HepG2 (cell line): ENCODE results near the gene DPH1. TPM values are rescaled to one million over a fixed set of nuclear protein-coding genes. Genes with fewer than 3 reads are reported as not detected.

Experiments used
- CBX5 ChIP-seq: sonication (generic); formaldehyde crosslinking; IDR thresholded peaks from 2 replicates; pipeline ENCODE4 v1.4.0; 2020; ENCODE audit warnings: missing genetic modification reagents, borderline replicate concordance
- CCDC6 ChIP-seq: sonication (generic); formaldehyde crosslinking; IDR thresholded peaks from 2 replicates; pipeline ENCODE4 v1.8.1; 2022; ENCODE audit warnings: mild to moderate bottlenecking, missing genetic modification reagents, moderate library complexity
- CHCHD3 ChIP-seq: sonication (generic); formaldehyde crosslinking; IDR thresholded peaks from 2 replicates; pipeline ENCODE4 v1.8.0; 2022; ENCODE audit warnings: mild to moderate bottlenecking, missing genetic modification reagents, moderate library complexity
- DNMT1 ChIP-seq: sonication (generic); formaldehyde crosslinking; IDR thresholded peaks from 2 replicates; pipeline ENCODE4 v1.5.1; 2020; ENCODE audit warnings: mild to moderate bottlenecking, missing genetic modification reagents
- ESRRA ChIP-seq: sonication (generic); formaldehyde crosslinking; IDR thresholded peaks from 2 replicates; pipeline ENCODE4 v1.5.1; 2020; ENCODE audit warnings: mild to moderate bottlenecking, low read depth, missing genetic modification reagents
- FOXO1 ChIP-seq: sonication (generic); formaldehyde crosslinking; IDR thresholded peaks from 2 replicates; pipeline ENCODE4 v1.4.0; 2020; ENCODE audit warnings: missing genetic modification reagents
- GMEB1 ChIP-seq: sonication (generic); formaldehyde crosslinking; IDR thresholded peaks from 2 replicates; pipeline ENCODE4 v1.5.1; 2020; ENCODE audit warnings: missing genetic modification reagents, mild to moderate bottlenecking, borderline replicate concordance
- ISL2 ChIP-seq: sonication (generic); formaldehyde crosslinking; IDR thresholded peaks from 2 replicates; pipeline ENCODE4 v1.5.0; 2020; ENCODE audit warnings: missing genetic modification reagents
- MEIS2 ChIP-seq: sonication (generic); formaldehyde crosslinking; IDR thresholded peaks from 2 replicates; pipeline ENCODE4 v1.9.0; 2021; ENCODE audit warnings: mild to moderate bottlenecking, missing genetic modification reagents
- MIXL1 ChIP-seq: IDR thresholded peaks from 2 replicates; pipeline ENCODE4 v1.6.1; 2016
- POGK ChIP-seq: sonication (generic); formaldehyde crosslinking; conservative IDR thresholded peaks from 2 replicates; pipeline ENCODE4 v1.8.0; 2022; ENCODE audit warnings: mild to moderate bottlenecking, moderate library complexity, missing genetic modification reagents
- SAFB2 ChIP-seq: sonication (generic); formaldehyde crosslinking; IDR thresholded peaks from 2 replicates; pipeline ENCODE4 v1.5.1; 2020; ENCODE audit warnings: missing genetic modification reagents, low read depth, mild to moderate bottlenecking, borderline replicate concordance
- SNAPC2 ChIP-seq: sonication (generic); formaldehyde crosslinking; IDR thresholded peaks from 2 replicates; pipeline ENCODE4 v1.8.1; 2022; ENCODE audit warnings: mild to moderate bottlenecking, missing genetic modification reagents
- TBX3 ChIP-seq: fragments of 450-650 bp; IDR thresholded peaks from 2 replicates; pipeline ENCODE4 v1.6.1; 2017; ENCODE audit warnings: antibody characterized with exemption, mild to moderate bottlenecking, inconsistent platforms, borderline replicate concordance
- ZBTB2 ChIP-seq: sonication (generic); formaldehyde crosslinking; IDR thresholded peaks from 2 replicates; pipeline ENCODE4 v1.8.0; 2022; ENCODE audit warnings: low read depth, missing genetic modification reagents
- ZNF136 ChIP-seq: sonication (generic); formaldehyde crosslinking; IDR thresholded peaks from 2 replicates; pipeline ENCODE4 v1.8.1; 2022; ENCODE audit warnings: low read depth, mild to moderate bottlenecking, moderate library complexity, missing genetic modification reagents
- ZNF160 ChIP-seq: sonication (generic); formaldehyde crosslinking; IDR thresholded peaks from 2 replicates; pipeline ENCODE4 v1.8.0; 2022; ENCODE audit warnings: mild to moderate bottlenecking, inconsistent platforms, missing genetic modification reagents
- ZNF343 ChIP-seq: sonication (generic); formaldehyde crosslinking; IDR thresholded peaks from 2 replicates; pipeline ENCODE4 v1.4.0; 2020; ENCODE audit warnings: mild to moderate bottlenecking, missing genetic modification reagents
- ZNF451 ChIP-seq: sonication (generic); formaldehyde crosslinking; IDR thresholded peaks from 2 replicates; pipeline ENCODE4 v1.5.0; 2020; ENCODE audit warnings: mild to moderate bottlenecking, missing genetic modification reagents
- ZNF672 ChIP-seq: sonication (generic); formaldehyde crosslinking; IDR thresholded peaks from 2 replicates; pipeline ENCODE4 v1.8.1; 2022; ENCODE audit warnings: missing genetic modification reagents
- ZNF720 ChIP-seq: sonication (generic); formaldehyde crosslinking; IDR thresholded peaks from 2 replicates; pipeline ENCODE4 v1.4.0; 2020; ENCODE audit warnings: missing genetic modification reagents
- ZNF746 ChIP-seq: sonication (generic); formaldehyde crosslinking; IDR thresholded peaks from 2 replicates; pipeline ENCODE4 v1.8.0; 2022; ENCODE audit warnings: mild to moderate bottlenecking, missing genetic modification reagents
- polyA plus RNA-seq, 8 experiments: library from polyadenylated mRNA; depleted of rRNA in 3 of 8; stranded (reverse) in 7 of 8; unstranded in 1 of 8; fragments of >200 nt; fragmentation: Illumina TruSeq in 4 of 8; extraction: Trizol in 4 of 8; gene quantifications; 2 replicates each; pipeline versions ENCODE4 v1.2.1 to v1.2.3, GENCODE V29; 2011 to 2016; ENCODE audit warnings: low read depth in 4 of 8, missing spikeins in 1 of 8, mixed read lengths in 1 of 8; ENCODE audit not compliant: insufficient read depth in 1 of 8
- total RNA-seq, 5 experiments: library from RNA; depleted of rRNA; stranded (reverse); fragments of >200 nt; fragmentation: Illumina TruSeq; extraction: Trizol; gene quantifications; 2 replicates each; pipeline ENCODE4 v1.2.3, GENCODE V29; 2016; ENCODE audit warnings: low read depth in 1 of 5
- TF ChIP-seq, protein P1 (sequence below): sonication (generic); formaldehyde crosslinking; IDR thresholded peaks from 2 replicates; pipeline ENCODE4 v1.5.0; 2020; ENCODE audit warnings: mild to moderate bottlenecking, low read depth, missing genetic modification reagents, borderline replicate concordance
- TF ChIP-seq, protein P2 (sequence below): sonication (generic); formaldehyde crosslinking; conservative IDR thresholded peaks from 2 replicates; pipeline ENCODE4 v1.5.0; 2020; ENCODE audit warnings: missing genetic modification reagents

DPH1 gene
- total and polyA plus RNA-seq, 2 of the 13 experiments (the other 11 are each of a cell fraction or from before 2014, with no cell fraction given), result 25.3 to 42.8 TPM

DNA sequence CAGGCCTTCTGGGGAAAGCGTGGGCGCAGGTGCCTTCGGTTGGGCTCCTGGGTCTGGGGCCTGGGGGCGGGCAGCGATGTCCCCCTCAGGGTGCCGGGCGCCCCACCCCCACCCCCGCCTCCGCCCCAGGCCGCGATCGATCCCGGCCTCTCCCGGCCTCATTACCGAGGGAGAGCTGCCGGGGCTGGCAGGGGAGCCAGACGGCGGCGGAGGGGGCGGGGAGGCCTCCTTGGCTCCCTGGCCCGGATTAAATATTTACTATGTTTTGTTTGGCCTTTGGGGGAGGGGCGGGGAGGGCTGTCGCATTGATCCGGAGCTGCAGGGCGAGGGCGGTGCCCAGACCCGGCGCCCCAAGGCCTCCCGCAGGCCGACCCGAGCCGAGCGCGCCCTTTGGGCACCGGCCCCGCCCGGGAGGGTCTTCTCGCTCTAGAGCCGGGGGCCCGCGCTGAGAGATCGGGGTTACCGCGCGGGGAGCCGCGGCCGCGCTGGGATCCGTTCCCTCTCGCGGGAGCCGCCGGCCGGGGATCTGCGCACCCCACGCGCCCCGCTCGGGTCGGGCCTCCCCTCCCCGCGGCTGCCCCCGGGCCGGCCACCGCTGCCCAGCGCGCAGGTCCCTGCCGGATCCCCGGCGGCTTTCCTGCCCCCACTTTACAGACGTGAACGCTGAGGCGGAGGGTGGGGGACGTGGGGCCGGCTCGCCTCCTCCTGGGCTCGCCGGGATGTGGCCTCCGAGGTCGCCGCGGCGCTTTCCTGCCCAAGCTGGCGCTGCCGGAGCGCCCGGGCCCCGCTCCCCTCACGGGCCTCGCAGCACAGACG is 31.8 kb upstream of the DPH1 start (continued):
- TF ChIP-seq CCDC6 (CRISPR knock-in tag) (peak; percentile 62), SAFB2 (CRISPR knock-in tag) (no peak), ZNF746 (CRISPR knock-in tag) (peak; percentile 90), POGK (CRISPR knock-in tag) (no peak), GMEB1 (no peak), ZNF672 (CRISPR knock-in tag) (no peak), TBX3 (no peak), ZNF451 (CRISPR knock-in tag) (0 out of 2 replicates have a peak, but pooled peaks have one; percentile 13), ZBTB2 (CRISPR knock-in tag) (peak; percentile 46; the same call in 1 of the 2 replicates), CHCHD3 (CRISPR knock-in tag) (no peak), DNMT1 (CRISPR knock-in tag) (no peak), ZNF343 (no peak), ISL2 (CRISPR knock-in tag) (0 out of 2 replicates have a peak, but pooled peaks have one; percentile 42), FOXO1 (CRISPR knock-in tag) (peak; percentile 30), ZNF160 (CRISPR knock-in tag) (no peak), ZNF136 (CRISPR knock-in tag) (no peak), SNAPC2 (CRISPR knock-in tag) (no peak), ESRRA (no peak), ZNF720 (CRISPR knock-in tag) (no peak), CBX5 (CRISPR knock-in tag) (no peak), MIXL1 (CRISPR knock-in tag) (no peak), MEIS2 (CRISPR knock-in tag) (peak; percentile 43; the same call in 1 of the 2 replicates)
- TF ChIP-seq, protein P1, sequence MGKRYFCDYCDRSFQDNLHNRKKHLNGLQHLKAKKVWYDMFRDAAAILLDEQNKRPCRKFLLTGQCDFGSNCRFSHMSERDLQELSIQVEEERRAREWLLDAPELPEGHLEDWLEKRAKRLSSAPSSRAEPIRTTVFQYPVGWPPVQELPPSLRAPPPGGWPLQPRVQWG (CRISPR knock-in tag), result no peak
- TF ChIP-seq, protein P2, sequence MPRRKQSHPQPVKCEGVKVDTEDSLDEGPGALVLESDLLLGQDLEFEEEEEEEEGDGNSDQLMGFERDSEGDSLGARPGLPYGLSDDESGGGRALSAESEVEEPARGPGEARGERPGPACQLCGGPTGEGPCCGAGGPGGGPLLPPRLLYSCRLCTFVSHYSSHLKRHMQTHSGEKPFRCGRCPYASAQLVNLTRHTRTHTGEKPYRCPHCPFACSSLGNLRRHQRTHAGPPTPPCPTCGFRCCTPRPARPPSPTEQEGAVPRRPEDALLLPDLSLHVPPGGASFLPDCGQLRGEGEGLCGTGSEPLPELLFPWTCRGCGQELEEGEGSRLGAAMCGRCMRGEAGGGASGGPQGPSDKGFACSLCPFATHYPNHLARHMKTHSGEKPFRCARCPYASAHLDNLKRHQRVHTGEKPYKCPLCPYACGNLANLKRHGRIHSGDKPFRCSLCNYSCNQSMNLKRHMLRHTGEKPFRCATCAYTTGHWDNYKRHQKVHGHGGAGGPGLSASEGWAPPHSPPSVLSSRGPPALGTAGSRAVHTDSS (CRISPR knock-in tag), result no peak
